CD4-positive, alpha-beta T cell treated with Interleukin-12 subunit alpha and Interleukin-12 subunit beta, for 1 hour (primary cell): ENCODE results near the gene SIRPB2.
"Not testable (repeated sequence)": the region's sequence is repeated elsewhere in the genome, so short reads cannot be mapped to it uniquely, and the experiment has no call there.

Experiments
- DNase-seq: peaks from one replicate; pipeline ENCODE4 v3.0.0-alpha.2; 2020

SIRPB2 gene

DNA sequence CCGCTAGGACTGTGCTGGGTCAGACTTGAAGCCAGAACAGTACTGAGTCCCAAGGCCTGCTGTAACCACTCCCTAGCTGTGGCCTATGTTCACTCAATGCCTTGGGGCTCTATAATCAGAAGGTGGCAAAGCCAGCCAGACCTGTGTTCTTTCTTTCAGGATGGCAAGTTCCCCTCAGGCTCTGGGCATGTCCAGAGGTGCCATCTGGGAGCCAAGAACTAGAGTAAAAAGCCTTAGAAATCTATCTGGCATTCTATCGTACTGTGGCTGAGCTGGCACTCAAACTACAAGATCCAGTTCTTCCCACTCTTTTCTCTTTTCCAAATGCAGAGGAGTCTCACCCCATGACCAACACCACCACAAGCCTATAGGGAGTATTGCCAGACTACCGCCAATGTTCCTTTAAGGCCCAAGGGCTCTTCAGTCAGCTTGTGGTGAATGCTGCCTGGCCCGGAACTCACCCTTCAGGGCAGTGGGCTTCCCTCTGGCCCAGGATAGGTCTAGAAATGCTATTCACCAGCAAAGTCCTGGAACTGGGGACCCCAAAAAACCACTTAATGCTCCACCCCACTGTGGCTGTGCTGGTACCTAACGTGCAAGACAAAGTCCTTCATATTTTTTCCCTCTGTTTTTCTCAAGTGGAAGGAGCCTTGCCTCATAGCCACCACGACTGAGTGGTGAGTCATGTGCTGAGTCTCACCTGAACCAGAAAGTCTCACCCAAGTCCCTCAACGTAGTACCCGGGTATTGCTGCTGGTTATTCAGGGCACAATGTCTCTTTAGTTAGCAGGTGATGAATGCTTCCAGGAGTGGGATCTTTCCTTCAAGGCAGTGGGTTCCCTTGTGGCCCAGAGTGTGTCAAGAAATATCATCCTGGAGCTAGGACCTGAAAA lies 8.6 kb upstream of the SIRPB2 start:
- no peak for DNase-seq

GRCh38 chr20:1497371-1497770 lies 6.2 kb upstream of the SIRPB2 start:
- DNase-seq: not testable (repeated sequence)

GRCh38 chr20:1496930-1497329 lies 5.7 kb upstream of the SIRPB2 start:
- DNase-seq: no peak

DNA sequence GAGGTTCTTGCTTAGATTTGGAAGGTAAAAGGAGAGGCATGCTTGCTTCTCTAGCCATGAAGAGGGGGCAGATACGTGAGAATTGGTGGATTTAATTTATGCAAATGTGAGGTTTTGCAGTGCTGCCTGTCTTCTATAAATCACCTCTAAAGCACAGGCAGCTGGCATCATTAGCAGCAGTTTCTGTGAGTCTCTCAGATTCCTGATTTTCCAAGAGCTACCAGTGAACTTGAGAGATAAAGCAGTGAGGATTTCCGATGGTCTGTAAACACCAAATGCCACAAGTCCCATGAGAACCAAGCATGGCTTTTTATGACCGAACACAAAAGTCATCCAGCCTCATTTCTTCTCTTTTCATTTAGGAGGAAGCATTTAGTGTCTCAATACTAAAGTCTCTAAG lies 3.2 kb upstream of the SIRPB2 start:
- no peak for DNase-seq

GRCh38 chr20:1493536-1493935 lies 2.3 kb upstream of the SIRPB2 start:
- no peak for DNase-seq

GRCh38 chr20:1491860-1492642 lies 831 bp upstream of the SIRPB2 start:
- no peak for DNase-seq

GRCh38 chr20:1490643-1491195 lies 501 bp downstream of the SIRPB2 start:
- no peak for DNase-seq

- no peak for DNase-seq
These were observed 1.3 kb downstream of the SIRPB2 start for GRCh38 chr20:1489764-1490436.

- DNase-seq: no peak
These were observed 1.9 kb downstream of the SIRPB2 start for GRCh38 chr20:1489325-1489724.

DNA sequence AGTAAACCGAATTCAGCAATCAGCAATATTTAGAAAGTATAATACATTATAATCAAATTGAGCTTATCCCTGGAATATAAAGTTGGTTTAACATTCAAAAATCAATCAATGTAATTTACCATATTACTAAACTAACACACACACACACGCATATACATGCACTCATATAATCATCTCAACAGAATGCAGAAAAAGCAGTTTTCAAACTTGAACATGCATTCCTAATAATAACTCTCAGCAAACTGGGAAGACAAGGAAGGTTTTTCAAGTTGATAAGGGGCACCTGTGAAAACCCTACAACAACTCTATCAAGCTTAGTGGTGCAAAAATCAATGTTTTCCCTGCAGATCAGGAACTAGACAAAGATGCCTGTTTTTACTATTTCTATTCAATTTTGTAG lies 4.7 kb downstream of the SIRPB2 start:
- DNase-seq: no peak

- DNase-seq: no peak
These were observed 6.6 kb downstream of the SIRPB2 start for GRCh38 chr20:1484438-1485116.

DNA sequence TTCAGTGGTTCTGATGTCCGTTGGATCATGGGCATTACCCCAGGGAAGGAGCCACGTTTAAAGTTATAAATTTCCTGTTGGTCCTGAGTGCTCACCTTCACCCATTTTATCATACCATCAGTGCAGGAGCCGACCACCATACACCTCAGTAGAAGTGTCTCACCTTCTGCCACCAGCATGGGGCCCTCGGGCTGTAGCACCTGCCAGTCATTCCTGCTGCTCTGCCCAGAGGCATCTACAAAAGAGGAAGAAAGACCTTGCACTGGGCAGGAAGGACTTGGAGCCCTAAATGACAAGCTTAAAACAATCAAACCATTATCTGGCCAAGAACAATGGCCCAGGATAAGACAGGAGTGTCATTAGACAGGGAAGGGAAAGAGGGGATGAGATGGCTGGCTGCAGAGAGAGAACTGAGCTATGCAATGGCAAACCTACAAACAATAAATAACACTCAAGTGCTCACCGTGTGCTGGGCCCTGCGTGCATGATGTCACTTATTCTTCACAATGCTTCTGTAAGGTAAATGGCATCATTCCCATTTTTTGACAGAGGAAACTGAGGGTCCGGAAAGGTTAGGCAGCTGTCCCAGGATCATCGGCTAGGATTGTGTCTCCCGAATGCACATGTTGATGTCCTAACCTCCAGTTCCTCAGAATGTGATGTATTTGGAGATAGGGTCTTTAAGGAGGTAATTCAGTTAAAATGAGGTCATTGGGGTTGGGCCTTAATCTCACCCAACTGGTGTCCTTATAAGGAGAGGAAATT lies 11.2 kb downstream of the SIRPB2 start:
- no peak for DNase-seq

DNA sequence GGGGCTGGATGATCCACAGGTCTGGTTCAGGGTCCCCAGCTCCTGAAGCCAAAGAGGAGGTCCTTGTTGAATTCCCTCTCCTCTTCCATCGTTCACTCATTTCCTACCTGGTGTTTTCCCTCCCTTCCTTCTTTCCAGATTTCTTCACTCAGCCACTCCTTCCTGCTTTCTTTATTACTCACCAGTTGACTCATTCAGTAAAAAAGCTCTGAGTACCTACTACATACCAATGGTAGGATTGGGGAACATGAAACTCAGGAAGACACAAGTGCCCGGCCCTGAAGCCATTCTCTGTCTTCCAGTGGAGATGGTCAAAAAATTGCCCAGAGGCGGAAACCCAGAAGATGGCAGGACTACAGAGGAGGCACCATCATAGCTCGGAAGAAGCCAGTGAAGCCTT lies 12.7 kb downstream of the SIRPB2 start:
- no peak for DNase-seq

DNA sequence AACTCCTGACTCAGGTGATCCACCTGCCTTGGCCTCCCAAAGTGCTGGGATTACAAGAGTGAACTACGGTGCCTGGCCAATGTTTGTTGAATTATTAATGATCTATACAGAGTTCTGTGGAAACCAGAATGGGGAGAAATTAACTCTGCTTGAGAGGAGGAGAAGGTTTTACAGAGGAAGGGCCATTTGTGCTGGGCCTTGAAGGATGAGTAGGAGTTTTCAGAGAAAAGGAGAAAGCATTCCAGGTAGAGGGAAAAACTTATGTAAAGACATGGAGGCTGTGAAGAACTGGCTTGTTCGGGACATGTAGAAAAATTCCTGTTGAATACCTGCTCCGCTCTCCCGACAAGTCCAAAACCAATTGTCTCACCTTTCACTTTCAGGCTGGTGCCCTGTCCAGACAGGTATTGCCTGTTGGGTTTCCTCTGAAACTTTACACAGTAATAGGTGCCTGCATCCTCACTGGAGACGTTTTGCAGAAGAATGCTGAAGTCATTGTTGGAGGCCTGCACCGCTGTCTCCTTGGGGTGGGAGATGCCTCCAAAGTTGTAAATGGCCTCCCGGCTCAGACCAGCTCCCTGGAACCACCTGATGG lies 13.2 kb downstream of the SIRPB2 start:
- no peak for DNase-seq

- no peak for DNase-seq
These were observed 16.2 kb downstream of the SIRPB2 start for GRCh38 chr20:1474817-1475603.

DNA sequence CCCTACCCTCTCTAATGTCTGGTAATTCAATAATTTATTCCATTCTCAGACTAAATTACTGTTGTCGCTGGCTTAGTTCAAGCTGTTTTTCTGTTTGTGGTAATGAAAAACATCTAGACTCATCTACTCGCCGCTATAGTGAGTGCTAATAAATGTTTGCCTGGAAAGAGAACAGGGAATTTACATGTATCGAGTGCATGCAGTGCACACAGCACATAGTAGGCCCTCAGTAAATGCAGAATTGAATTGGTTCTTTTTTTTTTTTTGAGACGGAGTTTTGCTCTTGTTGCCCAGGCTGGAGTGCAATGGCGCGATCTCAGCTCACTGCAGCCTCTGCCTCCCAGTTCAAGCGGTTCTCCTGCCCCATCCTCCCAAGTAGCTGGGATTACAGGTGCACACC lies 16.9 kb downstream of the SIRPB2 start:
- no peak for DNase-seq

- DNase-seq: no peak
These were observed 17.7 kb downstream of the SIRPB2 start for GRCh38 chr20:1473246-1474220.

DNA sequence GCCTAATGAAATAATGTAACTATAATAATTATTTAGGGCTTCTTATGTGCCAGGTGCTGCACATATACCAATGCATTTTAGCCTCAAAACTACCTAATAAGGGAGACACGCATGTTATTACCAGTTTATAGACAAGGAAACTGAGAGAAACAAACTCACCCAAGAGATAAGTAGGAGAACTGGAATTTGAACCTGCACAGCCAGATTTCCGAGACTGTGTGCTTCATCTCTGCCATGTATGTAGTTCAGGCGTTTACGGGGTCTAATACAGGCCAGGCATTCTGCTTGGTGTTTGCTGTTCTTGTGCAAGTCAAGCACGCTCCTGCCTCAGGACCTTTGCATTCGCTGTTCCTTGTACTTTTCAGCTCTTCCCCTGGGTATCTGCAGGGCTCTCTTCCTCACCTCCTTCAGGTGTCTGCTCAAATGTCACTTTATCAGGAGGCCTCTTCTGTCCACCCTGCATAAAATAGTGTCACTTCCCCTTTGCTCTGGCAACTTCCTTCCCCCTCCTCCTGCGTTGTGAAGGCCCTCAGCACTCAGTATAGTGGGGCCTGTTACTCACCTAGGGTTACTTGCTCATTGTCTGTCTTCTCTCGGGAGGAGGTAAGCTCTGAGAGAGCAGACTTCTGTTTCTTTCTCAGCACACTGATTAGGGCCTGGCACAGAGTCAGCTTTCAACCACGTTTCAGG lies 18.5 kb downstream of the SIRPB2 start:
- DNase-seq: no peak

- no peak for DNase-seq
These were observed 20.0 kb downstream of the SIRPB2 start for GRCh38 chr20:1471242-1471641.
